Nephron progenitor cell (in vitro differentiated cells): ENCODE measurements around the gene HIF3A.
"Not testable (repeated sequence)": the region's sequence is repeated elsewhere in the genome, so short reads cannot be mapped to it uniquely, and the experiment has no call there.

Source experiments
- DNase-seq: peaks from one replicate; pipeline ENCODE4 v3.0.0; 2021
- H3K27ac Mint-ChIP-seq: 2 replicates; pipeline ENCODE4 v1.8.0; 2021; ENCODE audit warnings: mild to moderate bottlenecking, moderate library complexity, mixed read lengths
- H3K27me3 Mint-ChIP-seq: 2 replicates; pipeline ENCODE4 v1.8.0; 2021; ENCODE audit warnings: mild to moderate bottlenecking, low read depth, mixed read lengths; ENCODE audit not compliant: poor library complexity
- H3K36me3 Mint-ChIP-seq: 2 replicates; pipeline ENCODE4 v1.8.0; 2021; ENCODE audit warnings: low read depth, mixed read lengths
- H3K4me1 Mint-ChIP-seq: 2 replicates; pipeline ENCODE4 v1.8.0; 2021; ENCODE audit warnings: mixed read lengths
- H3K4me3 Mint-ChIP-seq: 2 replicates; pipeline ENCODE4 v1.8.0; 2021; ENCODE audit warnings: mild to moderate bottlenecking, moderate library complexity, mixed read lengths
- H3K9me3 Mint-ChIP-seq: 2 replicates; pipeline ENCODE4 v1.8.0; 2021; ENCODE audit warnings: mild to moderate bottlenecking, moderate library complexity, mixed read lengths
- TF ChIP-seq, protein P1 (sequence below): fragments of 200-600 bp; sonication (generic); IDR thresholded peaks from 2 replicates; pipeline ENCODE4 v1.5.0; 2021; ENCODE audit warnings: antibody characterized with exemption

Gene HIF3A

DNA sequence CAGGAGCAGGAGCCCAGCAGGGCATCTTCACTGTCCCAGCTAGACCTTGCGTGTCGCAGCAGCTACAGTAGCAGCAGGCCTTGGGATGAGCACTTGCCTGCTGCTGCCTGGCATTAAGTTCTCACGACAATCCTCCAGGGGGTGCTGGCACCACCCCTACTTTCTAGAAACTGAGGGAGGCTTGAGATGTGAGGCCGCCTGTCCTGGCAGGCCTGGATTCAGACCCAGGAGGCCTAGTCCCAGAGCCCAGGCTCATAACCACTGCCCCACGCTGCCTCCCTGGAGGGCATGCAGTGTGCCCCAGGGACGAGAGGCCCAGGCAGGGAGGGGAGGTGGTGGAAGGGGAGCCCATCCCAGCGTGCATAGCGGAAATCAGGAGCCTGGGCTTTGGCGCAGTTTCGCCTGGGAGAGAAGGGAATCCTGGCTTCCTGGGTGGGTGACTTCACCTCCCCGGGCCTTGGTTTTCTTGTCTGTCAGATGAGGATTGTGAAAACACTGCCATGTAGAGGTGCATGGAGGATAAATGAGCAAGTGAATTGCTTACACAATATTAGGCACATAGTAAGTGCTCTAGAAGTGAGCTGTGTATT, 76.2 kb downstream of the HIF3A start:
- Mint-ChIP-seq H3K4me3 (no peak overlapping the region), H3K36me3 (peaks cover 36% of the 10 kb centered on the region), H3K27me3 (peaks cover 3% of the 10 kb centered on the region), H3K4me1 (peaks cover 40% of the 10 kb centered on the region), H3K27ac (no peak overlapping the region), H3K9me3 (no peaks in the 10 kb centered on the region)
- TF ChIP-seq, protein P1, sequence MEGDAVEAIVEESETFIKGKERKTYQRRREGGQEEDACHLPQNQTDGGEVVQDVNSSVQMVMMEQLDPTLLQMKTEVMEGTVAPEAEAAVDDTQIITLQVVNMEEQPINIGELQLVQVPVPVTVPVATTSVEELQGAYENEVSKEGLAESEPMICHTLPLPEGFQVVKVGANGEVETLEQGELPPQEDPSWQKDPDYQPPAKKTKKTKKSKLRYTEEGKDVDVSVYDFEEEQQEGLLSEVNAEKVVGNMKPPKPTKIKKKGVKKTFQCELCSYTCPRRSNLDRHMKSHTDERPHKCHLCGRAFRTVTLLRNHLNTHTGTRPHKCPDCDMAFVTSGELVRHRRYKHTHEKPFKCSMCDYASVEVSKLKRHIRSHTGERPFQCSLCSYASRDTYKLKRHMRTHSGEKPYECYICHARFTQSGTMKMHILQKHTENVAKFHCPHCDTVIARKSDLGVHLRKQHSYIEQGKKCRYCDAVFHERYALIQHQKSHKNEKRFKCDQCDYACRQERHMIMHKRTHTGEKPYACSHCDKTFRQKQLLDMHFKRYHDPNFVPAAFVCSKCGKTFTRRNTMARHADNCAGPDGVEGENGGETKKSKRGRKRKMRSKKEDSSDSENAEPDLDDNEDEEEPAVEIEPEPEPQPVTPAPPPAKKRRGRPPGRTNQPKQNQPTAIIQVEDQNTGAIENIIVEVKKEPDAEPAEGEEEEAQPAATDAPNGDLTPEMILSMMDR: no peak
- DNase-seq: no peak

DNA sequence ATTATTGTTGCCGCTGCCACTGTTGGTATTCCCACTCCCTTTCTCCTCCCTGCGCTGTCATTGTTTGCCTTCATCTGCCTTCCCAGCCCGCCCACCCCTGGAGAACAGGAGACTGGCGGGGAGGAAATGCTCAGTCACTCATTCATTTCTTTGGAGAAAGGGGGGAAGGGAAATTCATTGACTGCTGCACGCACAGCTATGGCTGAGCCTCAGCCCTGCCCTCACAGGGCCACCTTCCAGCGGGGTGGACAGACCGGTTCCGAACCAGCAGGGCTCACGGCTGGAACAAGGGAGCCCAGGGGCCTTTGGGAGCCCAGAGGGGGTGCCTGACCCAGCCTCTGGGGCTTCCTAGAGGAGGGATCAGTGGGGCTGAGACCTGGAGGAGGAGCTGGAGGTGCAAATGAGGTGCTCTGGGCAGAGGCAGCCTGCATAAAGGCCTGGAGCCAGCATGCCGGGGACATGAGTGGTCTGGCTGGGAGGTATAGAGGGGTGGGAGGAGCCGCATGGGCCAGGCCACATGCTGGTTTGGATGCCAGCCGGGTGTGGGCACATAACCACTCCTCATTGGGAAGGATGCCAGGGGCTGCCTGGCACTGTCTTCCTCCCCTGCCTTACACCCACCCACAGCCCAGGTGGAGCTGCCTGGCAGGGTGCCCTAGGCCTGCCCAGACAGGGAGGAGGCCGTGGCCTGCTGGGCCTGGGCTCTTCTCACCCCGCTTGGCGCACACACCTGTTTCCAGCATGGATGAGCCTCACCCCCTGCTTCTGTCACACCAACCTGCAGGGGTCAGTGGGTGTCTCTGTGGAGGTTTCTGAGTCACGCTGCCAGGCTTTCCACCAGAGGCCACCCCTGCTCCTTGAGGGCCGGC, 76.9 kb downstream of the HIF3A start:
- Mint-ChIP-seq H3K36me3 (peaks cover 41% of the 10 kb centered on the region), H3K9me3 (no peaks in the 10 kb centered on the region), H3K27ac (no peak overlapping the region), H3K27me3 (peaks cover 3% of the 10 kb centered on the region), H3K4me3 (no peak overlapping the region), H3K4me1 (peaks cover 34% of the 10 kb centered on the region)
- no peak for DNase-seq
- TF ChIP-seq, protein P1: no peak

DNA sequence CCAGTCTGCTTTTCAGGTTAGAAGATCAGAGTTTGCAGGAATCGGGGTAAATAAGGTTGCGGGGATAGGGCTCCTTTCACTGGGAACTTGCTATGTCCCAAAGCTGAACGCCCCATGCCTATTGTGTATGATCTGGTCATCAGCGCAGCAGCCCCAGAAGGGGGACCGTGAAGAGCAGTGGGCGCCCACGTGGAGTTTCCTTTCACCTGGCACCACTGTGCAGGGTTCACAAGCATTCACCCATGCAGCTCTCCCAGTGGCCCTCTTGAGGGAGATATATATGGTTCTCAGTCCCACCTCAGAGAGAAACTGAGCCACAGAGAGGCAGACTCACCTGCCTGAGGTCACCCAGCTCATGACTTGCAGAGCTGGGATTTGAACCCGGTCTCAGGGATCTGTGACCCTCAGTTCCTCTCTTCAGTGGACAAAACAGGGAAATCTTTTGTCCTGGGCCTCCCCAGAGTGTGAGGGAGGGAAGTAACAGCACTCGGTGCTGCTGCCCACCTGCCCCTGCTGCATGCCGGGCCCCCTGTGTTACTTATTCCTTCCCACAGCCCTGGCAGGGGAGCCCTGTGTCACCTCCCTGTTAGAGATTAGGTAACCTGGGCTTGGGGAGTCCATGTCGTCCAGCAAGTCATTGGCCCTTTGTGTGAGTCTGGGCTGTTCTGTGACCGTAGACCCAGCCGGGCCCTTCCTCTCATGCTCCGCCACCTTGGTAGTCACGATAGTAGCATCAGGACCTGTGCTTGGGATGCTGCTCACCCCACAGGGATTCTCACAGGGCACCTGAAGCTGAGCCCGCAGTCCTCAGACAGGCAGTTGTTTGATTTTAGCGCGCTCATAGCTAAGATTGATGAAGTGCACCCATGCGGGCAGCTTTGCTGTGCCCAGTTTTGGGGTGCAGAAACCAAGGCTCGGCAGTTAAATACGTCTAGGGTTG, 78.0 kb downstream of the HIF3A start:
- Mint-ChIP-seq H3K27ac (peak overlapping the region; percentile 75), H3K4me3 (no peak overlapping the region), H3K36me3 (peaks cover 48% of the 10 kb centered on the region), H3K9me3 (no peaks in the 10 kb centered on the region), H3K4me1 (peaks cover 29% of the 10 kb centered on the region), H3K27me3 (peaks cover 3% of the 10 kb centered on the region)
- DNase-seq: no peak
- TF ChIP-seq, protein P1: no peak

DNA sequence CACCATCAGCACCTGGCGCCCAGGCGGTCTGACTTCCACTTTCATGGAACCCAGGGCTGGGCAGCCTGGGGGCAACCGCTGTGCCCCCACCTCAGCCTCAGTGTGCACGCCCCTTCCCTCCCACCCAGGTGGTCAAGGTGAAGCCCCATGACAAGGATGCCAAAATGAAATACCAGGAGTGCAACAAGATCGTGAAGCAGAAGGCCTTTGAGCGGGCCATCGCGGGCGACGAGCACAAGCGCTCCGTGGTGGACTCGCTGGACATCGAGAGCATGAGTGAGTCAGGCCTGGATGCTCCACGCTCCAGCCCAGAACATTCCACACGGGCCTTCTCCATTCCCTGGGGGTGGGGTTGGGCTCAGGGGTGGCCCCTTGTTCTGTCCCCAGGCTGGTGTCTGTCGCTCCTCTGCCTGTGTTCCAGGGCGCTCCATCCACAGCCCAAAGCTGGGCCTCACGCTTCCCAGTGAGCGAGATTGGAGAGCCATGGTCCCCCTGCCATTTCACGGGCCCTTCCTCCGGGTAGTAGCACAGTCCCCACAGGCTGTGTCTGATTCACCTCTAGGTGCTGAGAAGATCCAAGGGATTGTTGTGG, 78.7 kb downstream of the HIF3A start:
- Mint-ChIP-seq H3K36me3 (peaks cover 55% of the 10 kb centered on the region), H3K27ac (peak overlapping the region; percentile 57), H3K4me1 (peaks cover 29% of the 10 kb centered on the region)
- not testable (repeated sequence) for H3K9me3 Mint-ChIP-seq, H3K4me3 Mint-ChIP-seq, DNase-seq, H3K27me3 Mint-ChIP-seq

DNA sequence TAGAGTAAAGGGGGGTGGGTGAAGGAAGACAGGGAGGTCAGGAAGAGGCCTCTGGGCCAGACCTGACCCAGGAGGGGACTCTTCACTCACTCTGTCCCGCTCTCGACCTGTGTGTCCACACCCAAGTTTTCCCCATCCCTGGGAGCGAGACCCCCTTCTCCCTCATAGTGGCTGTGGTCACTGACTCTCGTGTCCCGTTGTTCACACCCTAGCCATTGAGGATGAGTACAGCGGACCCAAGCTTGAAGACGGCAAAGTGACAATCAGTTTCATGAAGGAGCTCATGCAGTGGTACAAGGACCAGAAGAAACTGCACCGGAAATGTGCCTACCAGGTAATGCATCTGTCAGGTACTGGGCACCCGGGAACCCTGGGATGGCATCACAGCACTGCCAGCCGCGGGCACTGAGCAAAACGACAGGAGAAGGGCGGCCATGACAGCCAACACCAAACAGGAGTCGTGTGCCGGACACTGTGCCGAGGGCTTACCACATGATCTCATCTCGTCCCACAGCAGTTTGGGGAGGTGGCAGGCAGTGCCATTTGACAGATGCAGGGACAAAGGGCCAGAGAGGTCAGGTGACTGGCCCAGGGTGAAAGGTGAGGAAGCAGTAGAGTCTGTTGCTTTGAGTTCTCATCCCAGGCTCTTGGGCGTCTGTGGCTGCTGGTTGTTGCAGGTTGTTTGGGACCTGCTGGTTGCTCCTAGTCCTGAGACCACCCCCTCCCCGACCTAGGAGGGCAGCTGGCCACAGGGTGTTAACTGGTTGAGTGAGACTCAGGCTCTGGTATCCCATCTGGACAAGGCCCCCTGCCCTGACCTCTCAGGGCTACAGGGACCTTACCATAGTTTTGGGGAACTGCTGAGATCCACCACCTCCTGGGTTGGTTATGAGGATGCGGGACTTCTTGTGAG, 79.7 kb downstream of the HIF3A start:
- Mint-ChIP-seq H3K27ac (peak overlapping the region; percentile 57), H3K27me3 (peaks cover 3% of the 10 kb centered on the region), H3K4me3 (no peak overlapping the region), H3K4me1 (peaks cover 22% of the 10 kb centered on the region), H3K36me3 (peaks cover 58% of the 10 kb centered on the region), H3K9me3 (peaks cover 12% of the 10 kb centered on the region)
- DNase-seq: no peak
- TF ChIP-seq, protein P1: no peak
